HG03575 (cell line): ENCODE data around the gene SAP25.
"Not testable (repeated sequence)": the region's sequence is repeated elsewhere in the genome, so short reads cannot be mapped to it uniquely, and the experiment has no call there.

Experiments
- ATAC-seq: cut with Tn5 transposase; IDR thresholded peaks from one replicate; pipeline ENCODE4 v1.9.1; 2021; ENCODE audit not compliant: unreplicated experiment, insufficient number of reproducible peaks, low FRiP score; ENCODE audit errors: extremely low read depth

The SAP25 gene

GRCh38 chr7:100544967-100545359 lies 28.7 kb downstream of the SAP25 start:
- ATAC-seq, result no peak

- ATAC-seq, result no peak
Observed at GRCh38 chr7:100544386-100544785, 29.3 kb downstream of the SAP25 start.

DNA sequence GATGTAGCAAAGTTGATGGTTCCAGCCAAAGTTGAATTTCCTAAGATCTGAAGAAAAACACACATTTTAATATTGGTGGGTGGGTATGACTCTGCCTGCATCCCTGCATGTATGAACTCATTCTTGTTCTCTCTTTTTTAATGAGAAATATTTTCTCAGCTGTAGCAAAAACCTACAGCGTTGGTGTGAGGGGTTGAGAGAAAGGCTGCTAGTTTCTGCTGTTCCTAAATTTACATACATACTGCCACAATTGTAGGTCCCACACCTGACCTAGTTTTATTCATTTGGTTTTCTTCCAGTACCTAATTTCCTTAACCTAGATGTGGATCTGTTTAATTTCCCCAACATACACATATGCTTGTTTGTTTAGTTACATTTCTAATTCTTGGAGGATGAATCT lies 30.1 kb downstream of the SAP25 start:
- ATAC-seq, result no peak

- ATAC-seq, result not testable (repeated sequence)
Observed at GRCh38 chr7:100541309-100541708, 32.4 kb downstream of the SAP25 start.

- ATAC-seq, result no peak
Observed at GRCh38 chr7:100540073-100540723, 33.5 kb downstream of the SAP25 start.

DNA sequence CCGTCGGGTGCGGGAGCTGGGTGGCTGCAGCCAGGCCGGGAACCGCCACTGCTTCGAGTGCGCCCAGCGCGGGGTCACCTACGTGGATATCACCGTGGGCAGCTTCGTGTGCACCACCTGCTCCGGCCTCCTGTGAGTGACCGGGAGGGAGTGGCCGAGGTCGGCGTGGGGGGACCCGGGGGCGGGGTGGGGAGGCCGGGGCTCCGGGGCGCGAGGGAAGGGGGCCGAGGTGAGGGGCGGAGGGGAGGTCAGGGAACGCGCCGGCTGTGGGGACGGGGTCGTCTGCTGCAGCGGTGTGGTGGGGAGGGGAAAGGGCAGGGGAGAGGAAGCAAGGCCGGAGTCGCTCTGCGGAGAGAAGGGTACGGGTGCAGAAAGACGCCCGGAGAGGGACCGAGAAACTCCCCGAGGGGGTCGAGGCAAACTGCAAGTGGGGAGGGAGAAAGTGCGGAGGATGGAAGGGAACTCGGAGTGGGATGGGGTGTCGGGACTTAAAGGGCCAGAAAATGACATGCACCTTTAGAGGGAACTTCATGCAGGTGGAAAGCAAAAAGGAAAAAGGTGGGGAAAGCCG lies 34.2 kb downstream of the SAP25 start:
- ATAC-seq, result no peak

DNA sequence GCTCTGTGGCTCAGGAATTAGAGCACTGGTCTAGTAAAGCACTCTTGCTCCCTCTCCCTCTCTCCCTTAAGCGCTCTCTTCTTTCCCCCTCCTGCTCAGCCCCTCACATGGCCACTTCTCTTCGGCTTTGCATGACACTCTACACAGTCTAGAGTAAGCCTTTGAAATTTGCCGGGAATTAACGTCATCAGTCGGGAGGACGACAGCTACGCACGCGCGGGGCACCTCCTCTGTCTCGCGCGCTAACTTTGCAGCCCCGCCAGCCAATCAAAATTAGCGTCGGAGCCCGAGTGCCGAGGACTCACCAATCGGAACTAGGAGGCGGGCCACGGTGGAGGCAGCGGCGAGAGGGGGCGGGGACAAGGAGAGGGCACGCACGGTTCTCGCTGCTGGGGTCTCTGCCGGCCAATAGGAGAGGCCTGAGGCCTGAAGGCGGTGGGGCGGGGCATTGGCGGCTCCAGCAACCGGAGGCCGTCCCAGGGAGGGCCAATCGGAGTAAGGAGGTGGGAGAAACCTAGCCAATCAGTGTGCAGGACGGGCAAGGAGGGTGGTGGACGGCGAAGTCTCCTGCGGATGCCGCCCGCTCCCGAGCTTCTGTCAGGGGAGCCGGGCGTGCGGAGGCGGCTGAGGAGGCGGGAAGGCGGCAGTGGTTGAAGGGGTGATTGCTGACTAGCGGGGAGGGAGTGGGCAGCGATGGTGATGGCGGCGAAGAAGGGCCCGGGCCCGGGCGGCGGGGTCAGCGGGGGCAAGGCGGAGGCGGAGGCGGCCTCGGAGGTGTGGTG lies 34.9 kb downstream of the SAP25 start, which contains the start of gene AGFG2:
Gene AGFG2, plus strand, starts transcription at position 550 of the 782 bp plus-strand sequence. Its CDS starts 144 bp downstream, at position 694.
- peak; percentile 61 for ATAC-seq

- no peak for ATAC-seq
Observed at GRCh38 chr7:100538348-100538653, 35.4 kb downstream of the SAP25 start.

- not testable (repeated sequence) for ATAC-seq
Observed at GRCh38 chr7:100536695-100537094, 37.0 kb downstream of the SAP25 start.

- ATAC-seq, result not testable (repeated sequence)
Observed at GRCh38 chr7:100535982-100536381, 37.7 kb downstream of the SAP25 start.

DNA sequence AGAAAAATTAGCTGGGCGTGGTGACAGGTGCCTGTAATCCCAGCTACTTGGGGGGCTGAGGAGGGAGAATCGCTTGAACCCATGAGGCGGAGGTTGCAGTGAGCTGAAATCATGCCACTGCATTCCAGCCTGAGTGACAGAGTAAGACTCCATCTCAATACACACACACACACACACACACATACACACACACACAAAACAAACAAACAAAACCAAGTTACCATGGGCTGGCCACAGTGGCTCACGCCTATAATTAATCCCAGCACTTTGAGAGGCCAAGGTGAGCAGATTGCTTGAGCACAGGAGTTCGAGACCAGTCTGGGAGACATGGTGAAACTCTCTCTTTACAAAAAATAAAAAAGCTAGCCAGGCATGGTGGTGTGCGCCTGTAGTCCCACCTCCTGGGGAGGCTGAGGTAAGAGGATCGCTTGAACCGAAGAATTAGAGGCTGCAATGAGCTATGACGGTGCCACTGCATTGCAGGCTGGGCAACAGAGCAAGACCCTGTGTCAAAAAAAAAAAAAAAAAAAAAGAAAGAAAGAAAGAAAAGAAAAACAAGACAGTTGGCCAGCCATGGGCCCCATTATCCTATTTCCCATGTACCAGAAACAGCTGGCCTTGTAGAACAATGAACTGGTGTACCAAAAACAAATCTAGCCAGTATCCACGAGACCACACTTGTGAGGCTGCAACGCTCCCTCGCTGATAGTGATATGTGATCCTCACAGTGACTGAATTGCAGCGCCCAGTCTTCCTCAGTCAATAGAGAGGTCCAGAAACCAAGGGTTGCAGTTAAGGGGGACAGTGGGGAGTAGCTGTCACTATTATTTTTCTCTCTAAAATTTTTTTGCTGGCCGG lies 41.3 kb downstream of the SAP25 start:
- ATAC-seq, result no peak

GRCh38 chr7:100528108-100528866 lies 45.4 kb downstream of the SAP25 start:
- not testable (repeated sequence) for ATAC-seq

DNA sequence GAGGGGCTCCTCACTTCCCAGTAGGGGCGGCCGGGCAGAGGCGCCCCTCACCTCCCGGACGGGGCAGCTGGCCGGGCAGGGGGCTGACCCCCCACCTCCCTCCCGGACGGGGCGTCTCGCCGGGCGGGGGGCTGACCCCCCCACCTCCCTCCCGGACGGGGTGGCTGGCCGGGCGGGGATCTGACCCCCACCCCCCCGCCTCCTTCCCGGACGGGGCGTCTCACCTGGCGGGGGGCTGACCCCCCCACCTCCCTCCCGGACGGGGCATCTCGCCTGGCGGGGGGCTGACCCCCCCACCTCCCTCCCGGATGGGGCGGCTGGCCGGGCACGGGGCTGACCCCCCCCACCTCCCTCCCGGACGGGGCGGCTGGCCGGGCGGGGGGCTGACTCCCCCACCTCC lies 50.5 kb downstream of the SAP25 start:
- not testable (repeated sequence) for ATAC-seq
